Measurements from ENCODE around the gene ARHGAP4.
A peak's percentile ranks its signal among the peaks of the same experiment; 100 is the strongest.

Gene ARHGAP4

GRCh38 chrX:153924149-153924861 is 1.8 kb downstream of the ARHGAP4 start:
- peak; percentile 68 for DNase-seq

GRCh38 chrX:153922932-153923857 is 2.9 kb downstream of the ARHGAP4 start:
- DNase-seq, result no peak

GRCh38 chrX:153921511-153922446 is 4.3 kb downstream of the ARHGAP4 start:
- no peak for DNase-seq

- DNase-seq, result no peak
Measured at GRCh38 chrX:153921070-153921469, 5.0 kb downstream of the ARHGAP4 start.

- DNase-seq, result no peak
Measured at GRCh38 chrX:153920546-153920945, 5.5 kb downstream of the ARHGAP4 start.

- DNase-seq, result no peak
Measured at GRCh38 chrX:153919281-153919680, 6.8 kb downstream of the ARHGAP4 start.

- no peak for DNase-seq
Measured at GRCh38 chrX:153917869-153918268, 8.2 kb downstream of the ARHGAP4 start.

- DNase-seq, result no peak
Measured at GRCh38 chrX:153913701-153914100, 12.4 kb downstream of the ARHGAP4 start.

GRCh38 chrX:153913211-153913610 is 12.9 kb downstream of the ARHGAP4 start:
- DNase-seq, result no peak

- no peak for DNase-seq
Measured at GRCh38 chrX:153911798-153912197, 14.3 kb downstream of the ARHGAP4 start.

- DNase-seq, result no peak
Measured at GRCh38 chrX:153910446-153910845, 15.6 kb downstream of the ARHGAP4 start.

GRCh38 chrX:153909980-153910360 is 16.1 kb downstream of the ARHGAP4 start:
- no peak for DNase-seq

GRCh38 chrX:153909024-153909979 is 16.8 kb downstream of the ARHGAP4 start:
- DNase-seq, result no peak

GRCh38 chrX:153908219-153908860 is 17.7 kb downstream of the ARHGAP4 start:
- DNase-seq, result no peak

- DNase-seq, result no peak
Measured at GRCh38 chrX:153907456-153907855, 18.6 kb downstream of the ARHGAP4 start.

- peak; percentile 35 for DNase-seq
Measured at GRCh38 chrX:153906126-153906917, 19.7 kb downstream of the ARHGAP4 start.

- DNase-seq, result no peak
Measured at GRCh38 chrX:153905481-153906095, 20.5 kb downstream of the ARHGAP4 start.

- no peak for DNase-seq
Measured at GRCh38 chrX:153903991-153904957, 21.8 kb downstream of the ARHGAP4 start, which contains the start of gene AVPR2. Gene AVPR2 (plus strand): TSS chrX:153904673. CDS start chrX:153905146, 473 bp downstream.

All from CD4-positive, alpha-beta T cell treated with Interleukin-15 for 1 hour (primary cell).